Stimulated activated CD8-positive, alpha-beta memory T cell treated with anti-CD3 and anti-CD28 coated beads, Interleukin-15, amount 100 ng/mL, for 4 hours (primary cell): Measurements from ENCODE around the gene HSPA1A.
"Not testable (repeated sequence)": the region's sequence is repeated elsewhere in the genome, so short reads cannot be mapped to it uniquely, and the experiment has no call there.

Experiments used
- DNase-seq, 2 donors: peaks; one replicate each; pipeline ENCODE4 v3.0.0-alpha.2; 2020; ENCODE audit warnings: low read depth in 2 of 2

HSPA1A gene

GRCh38 chr6:31811645-31812044 is 3.7 kb upstream of the HSPA1A start:
- DNase-seq = no peak

GRCh38 chr6:31813465-31813849 is 1.9 kb upstream of the HSPA1A start:
- no peak for DNase-seq

- peak in 1 of 2 donors; percentile 50 for DNase-seq
These were observed 692 bp upstream of the HSPA1A start for GRCh38 chr6:31814677-31815024.

- not testable (repeated sequence) for DNase-seq
These were observed 2.0 kb downstream of the HSPA1A start for GRCh38 chr6:31817133-31817928.

GRCh38 chr6:31817929-31818511 is 2.7 kb downstream of the HSPA1A start:
- DNase-seq = not testable (repeated sequence)

- no peak for DNase-seq
These were observed 4.5 kb downstream of the HSPA1A start for GRCh38 chr6:31819871-31820299.

- DNase-seq = not testable (repeated sequence)
These were observed 5.1 kb downstream of the HSPA1A start for GRCh38 chr6:31820399-31820798.

- no peak for DNase-seq
These were observed 6.1 kb downstream of the HSPA1A start for GRCh38 chr6:31821301-31822035.

- DNase-seq = peak in 1 of 2 donors; percentile 36
These were observed 6.9 kb downstream of the HSPA1A start for GRCh38 chr6:31822036-31822821.

- DNase-seq = not testable (repeated sequence)
These were observed 8.4 kb downstream of the HSPA1A start for GRCh38 chr6:31823592-31824196.

GRCh38 chr6:31825553-31825952 is 10.2 kb downstream of the HSPA1A start:
- no peak for DNase-seq

- DNase-seq = no peak
These were observed 11.5 kb downstream of the HSPA1A start for GRCh38 chr6:31826793-31827285.

GRCh38 chr6:31827286-31828079 is 12.1 kb downstream of the HSPA1A start, which contains the start of gene HSPA1B:
HSPA1B (plus strand) TSS chr6:31827738; CDS start chr6:31827951, 213 bp downstream.
- peak; percentile 80 to 82 for DNase-seq

- DNase-seq = no peak
These were observed 14.4 kb downstream of the HSPA1A start for GRCh38 chr6:31829633-31830283.

GRCh38 chr6:31830886-31831335 is 15.6 kb downstream of the HSPA1A start:
- no peak for DNase-seq

GRCh38 chr6:31831350-31832215 is 16.2 kb downstream of the HSPA1A start:
- DNase-seq = no peak

GRCh38 chr6:31834367-31835250 is 19.3 kb downstream of the HSPA1A start:
- peak; percentile 59 for DNase-seq

- no peak for DNase-seq
These were observed 20.7 kb downstream of the HSPA1A start for GRCh38 chr6:31836047-31836473.
